Activated CD4-positive, alpha-beta memory T cell treated with anti-CD3 and anti-CD28 coated beads, Interleukin-2, amount 10 ng/mL, durations not matched to agents 7 days and 5 days (primary cell): ENCODE data around the gene ZBTB34. TPM values are rescaled to one million over a fixed set of nuclear protein-coding genes. Genes with fewer than 3 reads are reported as not detected.
A peak's percentile ranks its signal among the peaks of the same experiment; 100 is the strongest.

Experiments used
- CTCF ChIA-PET: fragments of 350-600 bp; sonication (Branson Sonifier 250); formaldehyde crosslinking; loops from one replicate; lab custom pipeline; 2021; ENCODE audit warnings: antibody characterized with exemption, inconsistent platforms; lab: Charles Lee
- POLR2A ChIA-PET: fragments of 350-600 bp; sonication (Branson Sonifier 250); formaldehyde crosslinking; loops from one replicate; lab custom pipeline; 2021; ENCODE audit warnings: antibody characterized with exemption; lab: Charles Lee
- DNase-seq: peaks from one replicate; pipeline ENCODE4 v3.0.0-alpha.2; 2020
- H3K27ac Mint-ChIP-seq: one replicate; pipeline ENCODE4 v1.8.0; 2021; ENCODE audit warnings: mild to moderate bottlenecking, mixed read lengths
- H3K27me3 Mint-ChIP-seq: one replicate; pipeline ENCODE4 v1.8.0; 2021; ENCODE audit warnings: mixed read lengths
- H3K36me3 Mint-ChIP-seq: one replicate; pipeline ENCODE4 v1.8.0; 2021; ENCODE audit warnings: low read depth, mixed read lengths
- H3K4me1 Mint-ChIP-seq: one replicate; pipeline ENCODE4 v1.8.0; 2021; ENCODE audit warnings: mixed read lengths
- H3K4me3 Mint-ChIP-seq: one replicate; pipeline ENCODE4 v1.8.0; 2021; ENCODE audit warnings: mild to moderate bottlenecking, mixed read lengths
- H3K9me3 Mint-ChIP-seq: one replicate; pipeline ENCODE4 v1.8.0; 2021; ENCODE audit warnings: mixed read lengths
- total RNA-seq, 2 experiments: library from RNA; stranded (reverse); gene quantifications; one replicate each; pipeline ENCODE4 v1.2.3, GENCODE V29; 2021

The ZBTB34 gene
- total RNA-seq, 2 experiments from 2014 or later, result 8.2 TPM

DNA sequence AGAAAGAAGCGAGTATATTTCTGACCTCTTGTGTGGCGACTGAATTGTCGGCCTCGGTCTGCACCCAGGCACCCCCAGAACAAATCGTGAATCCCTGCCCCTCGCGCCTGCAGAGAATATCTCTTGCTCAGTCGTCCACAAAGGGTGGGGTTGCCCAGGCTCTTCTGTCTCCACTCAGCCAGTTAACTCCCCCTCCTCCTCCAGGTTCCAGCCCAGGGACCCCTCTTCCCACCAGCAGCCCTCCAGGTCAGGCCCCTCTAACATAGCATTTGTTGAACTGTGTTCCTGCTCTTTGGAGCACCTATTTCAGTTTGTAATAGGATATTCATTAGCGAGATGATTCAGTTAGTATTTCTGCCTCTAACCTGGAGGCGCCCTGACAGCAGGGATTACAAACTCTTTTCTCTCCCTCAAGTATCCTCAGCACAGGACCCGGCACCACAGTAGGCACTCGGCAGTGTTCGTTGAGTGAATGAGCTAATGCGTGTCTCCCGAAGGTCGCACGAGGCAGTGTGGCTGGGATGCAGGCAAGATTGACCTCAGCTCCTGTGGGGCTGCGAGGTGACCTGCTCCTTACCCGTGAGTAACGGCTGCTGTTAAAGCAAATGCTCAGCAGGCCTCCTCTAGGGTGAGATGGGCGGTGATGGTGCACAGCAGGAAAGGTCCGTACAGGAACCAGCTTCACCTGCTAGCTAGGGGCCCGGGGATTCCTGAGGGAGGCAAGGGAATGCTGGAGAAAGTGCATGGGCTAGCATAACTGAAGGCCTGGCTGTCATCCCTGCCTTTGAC lies 25.8 kb downstream of the ZBTB34 start:
- no peak for DNase-seq
- Mint-ChIP-seq H3K4me3 (no peak overlapping the region), H3K27ac (no peak overlapping the region), H3K27me3 (no peaks in the 10 kb centered on the region), H3K36me3 (peaks cover 4% of the 10 kb centered on the region), H3K4me1 (no peaks in the 10 kb centered on the region), H3K9me3 (no peaks in the 10 kb centered on the region)
- ChIA-PET CTCF (no interaction called here), POLR2A (no interaction called here)

DNA sequence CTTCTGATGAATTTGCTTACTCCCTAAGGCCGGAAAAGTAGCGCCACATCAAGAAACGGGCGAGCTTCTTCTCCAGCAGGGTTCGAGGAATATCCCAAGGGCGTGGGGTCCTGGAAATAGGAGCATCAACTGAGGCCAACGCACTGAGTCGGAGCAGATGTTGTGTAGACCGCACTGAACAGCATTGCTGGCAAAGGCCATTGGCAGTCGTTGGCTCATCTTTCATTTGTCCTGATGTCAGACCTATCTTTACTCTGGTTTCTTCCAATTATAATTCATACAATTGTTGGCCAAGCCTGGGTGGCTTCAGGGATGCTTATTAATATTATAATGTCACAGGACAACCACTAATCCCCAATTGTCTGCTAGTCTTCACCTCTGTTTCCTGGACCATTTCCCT lies 26.5 kb downstream of the ZBTB34 start:
- no peaks in the 10 kb centered on the region for H3K27me3 Mint-ChIP-seq
- H3K9me3 Mint-ChIP-seq, result no peaks in the 10 kb centered on the region
- no peak overlapping the region for H3K4me3 Mint-ChIP-seq
- ChIA-PET POLR2A (no interaction called here), CTCF (no interaction called here)
- H3K4me1 Mint-ChIP-seq, result no peaks in the 10 kb centered on the region
- H3K27ac Mint-ChIP-seq, result no peak overlapping the region
- DNase-seq, result no peak
- H3K36me3 Mint-ChIP-seq, result peaks cover under 1% of the 10 kb centered on the region

DNA sequence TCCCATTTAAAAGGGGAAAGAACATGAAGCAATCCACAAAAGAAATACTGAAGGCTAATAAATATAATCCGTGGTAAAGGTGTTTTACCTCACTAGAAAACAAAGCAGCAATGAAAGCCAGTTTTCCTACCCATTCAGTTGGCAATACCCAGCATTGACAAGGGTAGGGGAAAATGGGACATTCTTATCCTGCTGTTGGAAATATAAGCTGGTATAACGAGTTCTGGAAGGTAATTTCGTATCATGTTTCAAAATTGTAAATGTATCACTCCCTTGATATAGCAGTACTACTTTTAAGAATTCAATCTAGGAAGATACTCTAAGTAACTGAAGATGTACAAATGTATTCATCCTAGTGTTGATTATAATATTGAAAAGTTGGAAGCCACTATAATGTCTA lies 31.2 kb downstream of the ZBTB34 start:
- H3K4me1 Mint-ChIP-seq, result peaks cover 4% of the 10 kb centered on the region
- peaks cover 2% of the 10 kb centered on the region for H3K27me3 Mint-ChIP-seq
- CTCF ChIA-PET, result no interaction called here
- DNase-seq, result no peak
- POLR2A ChIA-PET, result no interaction called here
- no peaks in the 10 kb centered on the region for H3K36me3 Mint-ChIP-seq
- no peaks in the 10 kb centered on the region for H3K9me3 Mint-ChIP-seq
- H3K27ac Mint-ChIP-seq, result no peak overlapping the region
- no peak overlapping the region for H3K4me3 Mint-ChIP-seq

DNA sequence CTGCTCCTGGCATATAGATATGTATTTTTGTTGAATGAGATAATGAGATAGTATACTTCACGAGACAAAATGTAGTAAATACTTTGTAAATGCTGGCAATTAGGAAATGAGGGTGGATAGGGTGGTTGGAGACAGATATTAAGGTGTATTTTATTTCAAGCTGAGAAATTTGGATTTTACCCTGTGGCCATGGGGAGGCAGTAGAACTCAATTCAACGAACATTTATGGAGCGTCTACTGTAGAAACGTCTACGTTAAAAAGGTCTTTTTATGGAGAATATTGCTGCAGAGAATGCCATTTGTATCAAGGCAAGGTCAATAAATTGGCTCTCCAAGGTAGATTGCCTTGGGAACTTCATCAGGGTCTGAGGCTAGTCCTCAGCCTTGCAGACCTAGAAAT lies 32.6 kb downstream of the ZBTB34 start:
- Mint-ChIP-seq H3K27ac (no peak overlapping the region), H3K4me1 (peaks cover 4% of the 10 kb centered on the region), H3K9me3 (no peaks in the 10 kb centered on the region), H3K27me3 (peaks cover 2% of the 10 kb centered on the region), H3K36me3 (no peaks in the 10 kb centered on the region), H3K4me3 (no peak overlapping the region)
- POLR2A ChIA-PET, result interaction anchor here (0.7 kb wide), 1 partner anchor 36 kb away, joined by 3 read pairs; no protein-coding TSS in a partner anchor
- DNase-seq, result no peak
- CTCF ChIA-PET, result no interaction called here

DNA sequence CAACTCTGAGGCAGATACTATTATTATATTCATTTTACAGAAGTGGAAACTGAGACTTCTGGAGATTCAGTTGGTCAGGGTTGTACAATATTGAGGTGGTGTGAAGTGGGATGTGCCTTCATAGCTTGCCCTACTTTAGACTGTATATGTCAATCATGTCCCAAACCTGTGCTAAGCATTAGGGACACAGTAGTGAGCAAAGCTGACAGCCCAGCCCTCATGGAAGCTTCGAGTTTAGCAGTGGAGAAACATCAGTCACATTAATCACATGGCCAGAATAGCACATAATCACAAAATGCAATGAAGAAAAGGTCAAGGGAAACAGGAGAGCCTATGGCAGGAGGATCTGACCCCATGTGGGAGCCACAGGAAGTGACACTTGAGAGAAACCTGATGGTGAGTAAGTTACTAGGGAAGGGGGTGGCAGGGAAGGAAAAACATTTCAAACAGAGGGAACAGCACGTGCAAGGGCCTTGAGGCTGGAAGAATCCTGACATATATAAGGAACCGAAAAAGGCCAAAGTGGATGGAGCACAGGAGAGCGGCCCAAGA lies 33.7 kb downstream of the ZBTB34 start:
- CTCF ChIA-PET, result no interaction called here
- no peak overlapping the region for H3K27ac Mint-ChIP-seq
- H3K4me1 Mint-ChIP-seq, result peaks cover 4% of the 10 kb centered on the region
- no peaks in the 10 kb centered on the region for H3K36me3 Mint-ChIP-seq
- H3K27me3 Mint-ChIP-seq, result peaks cover 2% of the 10 kb centered on the region
- no peak for DNase-seq
- POLR2A ChIA-PET, result no interaction called here
- H3K4me3 Mint-ChIP-seq, result no peak overlapping the region
- H3K9me3 Mint-ChIP-seq, result no peaks in the 10 kb centered on the region

DNA sequence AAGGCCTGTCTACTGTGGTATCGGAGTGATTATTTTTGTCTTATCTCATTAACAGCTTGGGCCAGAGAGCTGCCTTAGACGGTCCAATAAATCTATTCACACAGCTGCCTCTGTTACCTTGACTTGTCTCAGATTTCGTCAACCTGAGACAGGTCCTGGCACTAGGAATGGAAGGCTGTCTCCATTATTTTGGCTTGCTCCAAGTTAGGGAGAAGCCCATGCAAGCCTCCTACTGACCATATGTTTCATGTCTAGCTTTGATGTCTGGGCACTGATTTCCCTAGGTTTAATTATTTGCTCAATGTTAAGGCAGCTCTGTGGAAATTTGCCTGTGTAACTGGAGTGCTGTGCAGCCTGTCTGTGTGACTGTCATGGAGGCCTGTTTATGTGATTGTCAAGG lies 41.8 kb downstream of the ZBTB34 start:
- ChIA-PET CTCF (interaction anchor here (1.3 kb wide), 1 partner anchor 12 kb away, joined by 4 read pairs; the partner anchor contains the start of gene RALGPS1), POLR2A (no interaction called here)
- Mint-ChIP-seq H3K36me3 (no peaks in the 10 kb centered on the region), H3K9me3 (peaks cover 10% of the 10 kb centered on the region), H3K27ac (no peak overlapping the region), H3K4me1 (no peaks in the 10 kb centered on the region), H3K4me3 (no peak overlapping the region), H3K27me3 (peaks cover 2% of the 10 kb centered on the region)
- no peak for DNase-seq

DNA sequence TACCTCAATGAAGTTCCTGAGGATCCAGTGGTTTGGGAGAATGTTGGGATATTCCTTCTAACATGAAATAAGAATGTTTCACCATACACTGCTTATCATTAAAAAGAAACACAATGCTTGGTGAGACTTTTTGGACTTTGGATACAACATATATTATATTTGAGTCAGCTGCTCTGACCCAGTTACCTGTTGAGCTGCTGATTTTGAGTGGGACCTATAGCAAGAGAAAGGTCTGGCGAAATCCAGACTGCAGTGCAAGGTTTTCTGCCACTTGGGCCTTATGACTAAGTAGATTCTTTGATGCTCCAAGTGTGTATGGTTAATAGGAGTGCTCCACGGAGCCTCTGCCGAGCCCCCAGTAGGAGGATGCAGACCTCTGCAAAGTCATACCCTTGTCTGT lies 44.1 kb downstream of the ZBTB34 start:
- H3K4me3 Mint-ChIP-seq, result no peak overlapping the region
- ChIA-PET POLR2A (no interaction called here), CTCF (no interaction called here)
- no peaks in the 10 kb centered on the region for H3K36me3 Mint-ChIP-seq
- H3K27ac Mint-ChIP-seq, result no peak overlapping the region
- peaks cover 10% of the 10 kb centered on the region for H3K9me3 Mint-ChIP-seq
- H3K27me3 Mint-ChIP-seq, result peaks cover 9% of the 10 kb centered on the region
- no peaks in the 10 kb centered on the region for H3K4me1 Mint-ChIP-seq
- no peak for DNase-seq

DNA sequence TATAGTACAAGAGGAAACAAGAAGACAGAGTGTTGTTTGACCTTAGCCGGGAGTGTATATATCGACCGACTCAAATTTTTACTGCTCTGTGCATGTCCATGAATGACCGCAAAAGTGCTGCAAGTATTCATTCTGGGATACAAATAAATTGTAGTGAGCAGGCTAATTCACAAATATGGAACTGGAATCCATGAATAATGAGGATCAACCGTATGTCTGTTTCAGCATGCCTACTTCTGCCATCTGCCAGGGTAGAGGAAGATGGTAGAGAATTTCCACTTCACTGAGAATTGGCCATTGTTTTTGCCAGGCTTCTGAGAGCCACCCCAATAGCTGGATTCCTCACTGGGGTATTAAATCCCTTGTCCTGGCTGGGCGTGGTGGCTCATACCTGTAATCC lies 45.7 kb downstream of the ZBTB34 start:
- CTCF ChIA-PET, result no interaction called here
- H3K9me3 Mint-ChIP-seq, result peaks cover 7% of the 10 kb centered on the region

DNA sequence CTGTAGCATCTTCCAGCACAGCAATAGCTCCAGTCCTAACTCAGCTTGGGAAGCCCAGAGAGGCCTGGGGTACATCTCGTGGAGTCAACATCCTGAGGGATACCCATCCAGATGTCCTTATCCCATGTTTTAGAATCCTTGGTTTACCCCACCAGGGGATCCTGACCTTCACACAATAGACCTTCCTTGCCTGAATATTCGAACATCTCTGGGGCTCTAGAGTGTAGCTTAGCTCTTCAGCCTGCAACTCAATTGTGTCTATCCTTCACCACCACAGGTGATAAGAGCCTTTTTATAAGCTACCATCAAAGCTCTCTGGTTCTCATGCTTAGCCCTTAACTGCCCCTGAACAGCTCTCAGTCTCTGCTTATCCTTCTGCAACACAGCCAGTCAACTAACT lies 46.6 kb downstream of the ZBTB34 start:
- Mint-ChIP-seq H3K9me3 (no peaks in the 10 kb centered on the region), H3K4me1 (no peaks in the 10 kb centered on the region), H3K36me3 (no peaks in the 10 kb centered on the region), H3K4me3 (no peak overlapping the region), H3K27me3 (peaks cover 19% of the 10 kb centered on the region), H3K27ac (no peak overlapping the region)
- CTCF ChIA-PET, result interaction anchor here (0.5 kb wide), 1 partner anchor 9 kb away, joined by 3 read pairs; no protein-coding TSS in a partner anchor
- no peak for DNase-seq
- POLR2A ChIA-PET, result no interaction called here

More for the DNA sequence above, 45.7 kb downstream of the ZBTB34 start:
- peaks cover 13% of the 10 kb centered on the region for H3K27me3 Mint-ChIP-seq
- H3K4me1 Mint-ChIP-seq, result no peaks in the 10 kb centered on the region
- H3K36me3 Mint-ChIP-seq, result no peaks in the 10 kb centered on the region
- no peak for DNase-seq
- H3K27ac Mint-ChIP-seq, result no peak overlapping the region
- H3K4me3 Mint-ChIP-seq, result no peak overlapping the region
- POLR2A ChIA-PET, result no interaction called here

DNA sequence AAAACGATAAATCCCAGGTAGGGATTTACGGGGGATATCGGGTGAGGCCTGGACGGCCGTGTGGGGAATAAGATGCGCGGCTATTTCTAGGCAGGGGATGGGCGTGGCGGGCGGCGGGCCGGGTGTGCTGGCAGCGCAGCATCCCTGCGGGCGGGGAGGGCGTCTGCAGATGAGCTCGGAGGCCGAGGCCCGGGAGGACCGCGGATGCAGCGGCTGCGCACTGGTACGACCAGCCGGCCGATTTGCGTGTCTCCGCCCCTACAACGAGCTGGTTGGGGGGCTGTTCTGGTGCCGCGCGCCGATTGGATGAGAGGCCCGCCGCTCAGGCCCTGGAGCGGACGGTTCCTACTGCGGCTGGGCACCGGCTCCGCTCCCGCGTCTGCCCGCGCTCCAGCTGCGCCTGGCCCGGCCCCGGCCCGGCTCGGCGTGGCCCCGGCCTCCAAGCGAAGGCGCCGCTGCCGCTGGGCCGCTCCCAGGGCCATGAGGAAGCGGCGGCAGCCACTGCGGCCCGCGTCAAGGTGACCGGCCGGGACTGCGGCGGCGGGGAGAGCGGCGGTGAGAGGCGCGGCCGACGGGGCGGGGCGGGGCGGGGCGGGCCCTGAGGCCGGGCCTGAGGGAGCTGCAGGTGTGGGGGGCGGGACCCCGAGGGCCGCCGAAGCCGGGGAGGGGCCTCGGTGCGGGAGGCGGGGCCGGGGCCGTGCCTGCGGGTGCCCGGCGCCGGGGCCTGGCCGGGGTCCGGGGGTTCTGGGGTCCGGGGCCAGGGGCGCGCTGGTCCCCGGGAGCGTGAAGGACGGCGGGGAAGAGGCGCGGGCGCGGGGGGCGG lies 54.2 kb downstream of the ZBTB34 start, which contains the start of gene RALGPS1:
TSS of gene RALGPS1 (plus strand) at position 325 of the 823 bp plus-strand sequence. CDS start 47,508 bp downstream, outside the sequence.
- Mint-ChIP-seq H3K4me3 (peak within 1 kb of the TSS; percentile 56), H3K9me3 (no peaks in the 10 kb centered on the region), H3K4me1 (peaks cover 7% of the 10 kb centered on the region), H3K36me3 (no peaks in the 10 kb centered on the region), H3K27ac (no peak within 1 kb of the TSS), H3K27me3 (peaks cover 25% of the 10 kb centered on the region)
- CTCF ChIA-PET, result interaction anchor here (1.1 to 1.4 kb wide), 2 partner anchors 12 to 55 kb away, joined by 4 to 10 read pairs; no protein-coding TSS in a partner anchor
- DNase-seq, result peak; percentile 92
- POLR2A ChIA-PET, result interaction anchor here (1.1 to 1.4 kb wide), 2 partner anchors 9 to 110 kb away, joined by 3 read pairs; partner anchors contain the start of gene ZBTB43

DNA sequence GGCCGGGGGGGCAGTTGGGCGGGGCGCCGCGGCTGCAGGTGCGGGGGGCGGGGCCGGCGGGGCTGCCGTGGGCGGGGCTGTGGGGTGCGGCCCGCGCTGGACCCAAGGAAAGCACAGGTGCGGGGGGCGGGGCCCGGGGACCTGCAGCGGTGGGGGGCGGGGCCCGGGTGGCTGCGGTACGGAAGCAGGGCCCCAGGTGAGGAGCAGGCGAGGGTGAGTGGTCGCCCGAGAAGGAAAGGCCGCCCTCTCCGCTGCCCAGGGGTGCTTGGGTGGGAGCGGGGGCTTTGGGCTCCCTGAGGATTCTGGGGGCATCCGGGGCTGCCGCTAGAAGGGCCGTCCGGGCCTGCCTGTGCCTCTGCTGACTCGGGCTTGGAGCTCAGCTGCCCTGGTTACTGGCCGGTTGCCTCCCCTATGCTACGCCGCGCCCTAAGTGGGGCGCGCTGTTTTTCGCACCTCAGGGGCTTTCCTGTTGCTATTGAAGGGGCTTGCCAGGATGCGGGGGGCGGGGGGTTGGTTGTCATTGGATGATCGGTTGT lies 54.9 kb downstream of the ZBTB34 start:
- Mint-ChIP-seq H3K4me1 (peaks cover 7% of the 10 kb centered on the region), H3K4me3 (peak overlapping the region; percentile 54), H3K9me3 (no peaks in the 10 kb centered on the region), H3K36me3 (no peaks in the 10 kb centered on the region), H3K27ac (no peak overlapping the region), H3K27me3 (peaks cover 23% of the 10 kb centered on the region)
- ChIA-PET CTCF (interaction anchor here (1.4 kb wide), 1 partner anchor 56 kb away, joined by 10 read pairs; no protein-coding TSS in a partner anchor), POLR2A (interaction anchor here (1.1 to 1.4 kb wide), 2 partner anchors 9 to 111 kb away, joined by 3 read pairs; partner anchors contain the start of gene ZBTB43)
- DNase-seq, result peak; percentile 44

DNA sequence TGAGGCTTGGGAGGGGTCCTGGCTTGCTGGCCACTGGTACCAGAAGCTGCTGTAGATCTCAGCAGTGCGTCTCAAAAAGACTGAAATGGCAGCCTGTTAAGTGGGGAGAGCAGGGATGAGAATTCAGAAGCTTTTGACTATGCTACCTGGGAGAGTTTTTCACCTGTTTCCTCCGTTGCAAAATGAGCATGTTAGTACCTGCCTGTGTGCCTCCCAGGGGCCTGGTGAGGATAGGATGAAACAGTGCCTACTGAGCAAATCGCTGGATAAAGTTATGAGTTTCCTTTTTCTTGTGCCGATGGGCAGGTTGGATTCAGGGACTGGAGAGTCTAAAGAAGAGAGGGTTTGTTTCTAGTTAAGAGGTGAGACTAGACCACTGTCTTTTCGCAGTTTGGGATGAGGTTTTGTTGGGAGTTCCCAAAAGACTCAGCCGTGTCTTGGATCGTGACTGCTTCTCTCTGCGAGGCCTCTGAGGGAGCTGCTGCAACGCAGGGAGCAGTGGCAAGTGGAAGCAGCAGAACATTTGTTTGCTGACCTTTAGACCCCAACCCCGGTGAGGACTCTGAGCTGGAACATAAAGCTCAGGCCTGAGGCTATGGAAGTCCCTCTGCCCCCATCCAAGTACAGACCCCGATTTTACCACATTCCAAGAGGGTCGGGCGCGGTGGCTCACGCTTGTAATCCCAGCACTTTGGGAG lies 55.6 kb downstream of the ZBTB34 start:
- Mint-ChIP-seq H3K27ac (no peak overlapping the region), H3K4me1 (peaks cover 7% of the 10 kb centered on the region), H3K9me3 (no peaks in the 10 kb centered on the region), H3K27me3 (peaks cover 23% of the 10 kb centered on the region), H3K36me3 (no peaks in the 10 kb centered on the region), H3K4me3 (peak overlapping the region; percentile 54)
- DNase-seq, result no peak
- POLR2A ChIA-PET, result no interaction called here
- CTCF ChIA-PET, result no interaction called here
